Right kidney (tissue), 9 donors: ENCODE measurements around the gene AMY1A.
"Not testable (repeated sequence)": the region's sequence is repeated elsewhere in the genome, so short reads cannot be mapped to it uniquely, and the experiment has no call there.

Experiments
- DNase-seq: peaks from one replicate; pipeline ENCODE4 v3.0.0-alpha.2; 2016
- long read RNA-seq, 8 donors: transcript quantifications; one replicate each; lab custom pipeline, GENCODE V29; 2026

Gene AMY1A
- long read RNA-seq, donor 1 = 0 reads
- long read RNA-seq, donor 2 = 0 reads
- long read RNA-seq, donor 3 = 0 reads
- long read RNA-seq, donor 4 = 0 reads
- long read RNA-seq, donor 5 = 0 reads
- long read RNA-seq, donor 6 = 0 reads
- long read RNA-seq, donor 7 = 0 reads
- long read RNA-seq, donor 8 = 0 reads

- DNase-seq = not testable (repeated sequence)
Observed at GRCh38 chr1:103655460-103655859, at the start of gene AMY1A. Gene AMY1A (plus strand): TSS chr1:103655760. CDS start chr1:103656331, 571 bp downstream.

- DNase-seq = no peak
Observed at GRCh38 chr1:103616362-103616761, 39.2 kb upstream of the AMY1A start.

- DNase-seq = not testable (repeated sequence)
Observed at GRCh38 chr1:103616994-103617477, 38.5 kb upstream of the AMY1A start, which contains the start of gene AMY2A. Gene AMY2A (plus strand): TSS chr1:103617427. CDS start chr1:103617441, 14 bp downstream.

GRCh38 chr1:103627436-103627835 is 28.1 kb upstream of the AMY1A start:
- DNase-seq = not testable (repeated sequence)

- not testable (repeated sequence) for DNase-seq
Observed at GRCh38 chr1:103641194-103641593, 14.4 kb upstream of the AMY1A start.

- DNase-seq = not testable (repeated sequence)
Observed at GRCh38 chr1:103643908-103644307, 11.7 kb upstream of the AMY1A start.

- not testable (repeated sequence) for DNase-seq
Observed at GRCh38 chr1:103650305-103650704, 5.3 kb upstream of the AMY1A start.

GRCh38 chr1:103650889-103651288 is 4.7 kb upstream of the AMY1A start:
- DNase-seq = not testable (repeated sequence)

- DNase-seq = not testable (repeated sequence)
Observed at GRCh38 chr1:103654133-103654532, 1.4 kb upstream of the AMY1A start.

- not testable (repeated sequence) for DNase-seq
Observed at GRCh38 chr1:103676335-103676734, 20.8 kb downstream of the AMY1A start.

- DNase-seq = not testable (repeated sequence)
Observed at GRCh38 chr1:103696110-103696509, 40.5 kb downstream of the AMY1A start, which contains the start of gene AMY1B. Gene AMY1B (minus strand): TSS chr1:103696210. CDS start chr1:103695639, 571 bp downstream.

GRCh38 chr1:103697430-103697829 is 41.9 kb downstream of the AMY1A start:
- DNase-seq = not testable (repeated sequence)

GRCh38 chr1:103700669-103701068 is 45.1 kb downstream of the AMY1A start:
- not testable (repeated sequence) for DNase-seq

GRCh38 chr1:103701256-103701655 is 45.7 kb downstream of the AMY1A start:
- not testable (repeated sequence) for DNase-seq

- not testable (repeated sequence) for DNase-seq
Observed at GRCh38 chr1:103707670-103708069, 52.1 kb downstream of the AMY1A start.

GRCh38 chr1:103710381-103710780 is 54.8 kb downstream of the AMY1A start:
- not testable (repeated sequence) for DNase-seq
